Suprapubic skin (tissue), 4 donors: Measurements from ENCODE around the gene RRH. TPM values are rescaled to one million over a fixed set of nuclear protein-coding genes. Genes with fewer than 3 reads are reported as not detected.
"Not testable (repeated sequence)": the region's sequence is repeated elsewhere in the genome, so short reads cannot be mapped to it uniquely, and the experiment has no call there.

Source experiments
- DNase-seq, 2 donors: peaks; one replicate each; pipeline ENCODE4 v3.0.0-alpha.2; 2019; ENCODE audit warnings: low spot score in 2 of 2
- H3K27ac ChIP-seq: fragments of 200-600 bp; sonication (generic); one replicate; pipeline ENCODE4 v1.5.1; 2019
- H3K27me3 ChIP-seq: fragments of 200-600 bp; sonication (generic); one replicate; pipeline ENCODE4 v1.5.1; 2019
- H3K36me3 ChIP-seq: fragments of 200-600 bp; sonication (generic); one replicate; pipeline ENCODE4 v1.5.1; 2019
- H3K4me1 ChIP-seq: fragments of 200-600 bp; sonication (generic); one replicate; pipeline ENCODE4 v1.5.1; 2019
- H3K4me3 ChIP-seq: fragments of 200-600 bp; sonication (generic); one replicate; pipeline ENCODE4 v1.5.1; 2019; ENCODE audit warnings: mild to moderate bottlenecking
- H3K9me3 ChIP-seq: fragments of 200-600 bp; sonication (generic); one replicate; pipeline ENCODE4 v1.5.1; 2019
- EP300 ChIP-seq: sonication (generic); formaldehyde crosslinking; IDR thresholded peaks from one replicate; pipeline ENCODE4 v1.6.1; 2017; ENCODE audit warnings: antibody characterized with exemption
- POLR2A ChIP-seq, 2 donors: fragments of 450-650 bp; IDR thresholded peaks; one replicate each; pipeline ENCODE4 v1.6.1; 2017; ENCODE audit warnings: antibody characterized with exemption in 2 of 2, mild to moderate bottlenecking in 2 of 2, moderate library complexity in 2 of 2
- POLR2AphosphoS5 ChIP-seq, 3 donors: sonication (generic); formaldehyde crosslinking; IDR thresholded peaks; one replicate each; pipeline ENCODE4 v1.6.1; 2017; ENCODE audit warnings: antibody characterized with exemption in 3 of 3
- WGBS: methylation state at CpG from one replicate; pipeline ENCODE4 v1.1.5; 2018; 5-methylcytosine and 5-hydroxymethylcytosine counted together
- total RNA-seq, 4 donors: library from RNA; depleted of rRNA; stranded (reverse); fragments of >200 nt; gene quantifications; one replicate each; pipeline ENCODE4 v1.1.0, GENCODE V29; 2016
- TF ChIP-seq, protein P1 (sequence below), 2 donors: fragments of 200-600 bp in 1 of 2; fragments of 450-650 bp in 1 of 2; sonication (generic) in 1 of 2; IDR thresholded peaks; one replicate each; pipeline ENCODE4 v1.5.1; 2016 to 2019; ENCODE audit warnings: antibody characterized with exemption in 2 of 2, mild to moderate bottlenecking in 1 of 2, moderate library complexity in 1 of 2

Gene RRH, protein sequence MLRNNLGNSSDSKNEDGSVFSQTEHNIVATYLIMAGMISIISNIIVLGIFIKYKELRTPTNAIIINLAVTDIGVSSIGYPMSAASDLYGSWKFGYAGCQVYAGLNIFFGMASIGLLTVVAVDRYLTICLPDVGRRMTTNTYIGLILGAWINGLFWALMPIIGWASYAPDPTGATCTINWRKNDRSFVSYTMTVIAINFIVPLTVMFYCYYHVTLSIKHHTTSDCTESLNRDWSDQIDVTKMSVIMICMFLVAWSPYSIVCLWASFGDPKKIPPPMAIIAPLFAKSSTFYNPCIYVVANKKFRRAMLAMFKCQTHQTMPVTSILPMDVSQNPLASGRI
- total RNA-seq, result 1 to 10 TPM in 1 of 4 donors, under 1 TPM in 1, not detected in 2; 0.78 to 1.2 TPM

DNA sequence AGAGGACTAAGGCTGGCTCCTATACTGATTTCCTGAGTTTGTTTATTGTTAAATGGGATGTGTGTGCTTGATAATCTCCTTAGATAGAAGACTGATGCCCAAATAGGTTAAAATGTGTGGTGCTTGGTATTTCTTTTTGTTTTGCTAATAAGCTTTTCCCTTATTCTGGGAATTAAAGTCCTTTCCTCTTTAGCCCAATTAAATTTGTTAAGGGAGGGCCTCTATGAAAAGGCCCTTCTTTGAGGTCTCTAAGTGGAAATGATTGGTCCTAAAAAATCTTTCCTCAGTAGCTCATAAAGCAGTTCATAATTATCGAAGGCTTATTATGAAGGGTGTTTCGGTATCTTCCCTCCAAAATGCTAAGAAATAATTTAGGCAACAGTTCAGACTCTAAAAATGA lies at the start of gene RRH:
TSS of gene RRH (plus strand) at position 301 of the 400 bp plus-strand sequence. CDS start at position 357, 56 bp downstream.
- WGBS, result 91% methylated on average over 2 of the region's 2 CpGs

DNA sequence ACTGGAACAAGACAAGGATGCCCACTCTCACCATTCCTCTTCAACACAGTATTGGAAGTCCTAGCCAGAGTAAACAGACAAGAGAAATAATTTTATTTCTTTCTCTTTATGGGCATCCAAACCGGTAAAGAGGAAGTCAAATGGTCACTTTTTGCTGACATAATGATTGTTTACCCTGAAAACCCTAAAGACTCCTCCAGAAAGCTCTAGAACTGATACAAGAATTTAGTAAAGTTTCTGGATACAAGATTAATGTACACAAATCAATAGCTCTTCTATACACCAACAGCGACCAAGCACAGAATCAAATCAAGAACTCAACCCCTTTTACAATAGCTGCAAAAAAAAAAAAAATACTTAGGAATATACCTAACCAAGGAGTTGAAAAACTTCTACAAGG lies 45.7 kb upstream of the RRH start:
- not testable (repeated sequence) for H3K4me1 ChIP-seq, H3K9me3 ChIP-seq, DNase-seq, H3K27ac ChIP-seq, H3K4me3 ChIP-seq, H3K36me3 ChIP-seq, H3K27me3 ChIP-seq
- whole genome bisulfite sequencing, result 85% methylated on average over 2 of the region's 2 CpGs

More for the DNA sequence above, at the start of gene RRH:
- DNase-seq, result no peak
- TF ChIP-seq, protein P1, sequence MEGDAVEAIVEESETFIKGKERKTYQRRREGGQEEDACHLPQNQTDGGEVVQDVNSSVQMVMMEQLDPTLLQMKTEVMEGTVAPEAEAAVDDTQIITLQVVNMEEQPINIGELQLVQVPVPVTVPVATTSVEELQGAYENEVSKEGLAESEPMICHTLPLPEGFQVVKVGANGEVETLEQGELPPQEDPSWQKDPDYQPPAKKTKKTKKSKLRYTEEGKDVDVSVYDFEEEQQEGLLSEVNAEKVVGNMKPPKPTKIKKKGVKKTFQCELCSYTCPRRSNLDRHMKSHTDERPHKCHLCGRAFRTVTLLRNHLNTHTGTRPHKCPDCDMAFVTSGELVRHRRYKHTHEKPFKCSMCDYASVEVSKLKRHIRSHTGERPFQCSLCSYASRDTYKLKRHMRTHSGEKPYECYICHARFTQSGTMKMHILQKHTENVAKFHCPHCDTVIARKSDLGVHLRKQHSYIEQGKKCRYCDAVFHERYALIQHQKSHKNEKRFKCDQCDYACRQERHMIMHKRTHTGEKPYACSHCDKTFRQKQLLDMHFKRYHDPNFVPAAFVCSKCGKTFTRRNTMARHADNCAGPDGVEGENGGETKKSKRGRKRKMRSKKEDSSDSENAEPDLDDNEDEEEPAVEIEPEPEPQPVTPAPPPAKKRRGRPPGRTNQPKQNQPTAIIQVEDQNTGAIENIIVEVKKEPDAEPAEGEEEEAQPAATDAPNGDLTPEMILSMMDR (IDR thresholded peaks at IDR 0.05), result no peak
- TF ChIP-seq POLR2A (IDR thresholded peaks at IDR 0.05) (no peak), EP300 (no peak), POLR2AphosphoS5 (IDR thresholded peaks at IDR 0.05) (no peak)
- Histone ChIP-seq H3K9me3 (no peaks in the 10 kb centered on the region), H3K36me3 (peaks cover 37% of the 10 kb centered on the region), H3K4me3 (no peak within 1 kb of the TSS), H3K27me3 (no peaks in the 10 kb centered on the region), H3K4me1 (no peaks in the 10 kb centered on the region), H3K27ac (no peak within 1 kb of the TSS)

DNA sequence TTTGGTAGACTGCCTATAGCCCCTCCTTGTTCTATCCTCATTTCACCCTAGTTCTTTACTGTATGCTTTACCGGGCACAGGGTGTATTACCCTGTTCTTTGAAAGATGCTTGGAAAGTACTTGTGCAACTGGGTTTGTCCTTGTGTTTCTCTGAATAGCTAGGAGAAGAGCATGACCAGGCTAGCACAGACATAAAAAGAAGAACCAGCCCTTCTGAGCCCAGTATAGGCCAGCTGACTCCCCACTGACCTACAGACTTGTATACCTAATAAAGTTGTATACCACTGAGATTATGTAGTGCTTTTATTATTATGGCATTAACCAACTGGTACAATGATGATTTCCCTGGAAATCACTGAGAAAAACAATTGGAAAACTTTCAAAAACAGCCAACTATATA lies 40.9 kb upstream of the RRH start:
- no peaks in the 10 kb centered on the region for H3K4me1 ChIP-seq
- H3K4me3 ChIP-seq, result no peak overlapping the region
- no peak overlapping the region for H3K27ac ChIP-seq
- no peak for TF ChIP-seq POLR2AphosphoS5 (IDR thresholded peaks at IDR 0.05)
- no peak for TF ChIP-seq EP300
- TF ChIP-seq, protein P1 (IDR thresholded peaks at IDR 0.05), result no peak
- no peak for TF ChIP-seq POLR2A (IDR thresholded peaks at IDR 0.05)
- H3K9me3 ChIP-seq, result no peaks in the 10 kb centered on the region
- 68% methylated on average over 1 of the region's 1 CpG for WGBS
- H3K36me3 ChIP-seq, result no peaks in the 10 kb centered on the region
- no peaks in the 10 kb centered on the region for H3K27me3 ChIP-seq
- no peak for DNase-seq

DNA sequence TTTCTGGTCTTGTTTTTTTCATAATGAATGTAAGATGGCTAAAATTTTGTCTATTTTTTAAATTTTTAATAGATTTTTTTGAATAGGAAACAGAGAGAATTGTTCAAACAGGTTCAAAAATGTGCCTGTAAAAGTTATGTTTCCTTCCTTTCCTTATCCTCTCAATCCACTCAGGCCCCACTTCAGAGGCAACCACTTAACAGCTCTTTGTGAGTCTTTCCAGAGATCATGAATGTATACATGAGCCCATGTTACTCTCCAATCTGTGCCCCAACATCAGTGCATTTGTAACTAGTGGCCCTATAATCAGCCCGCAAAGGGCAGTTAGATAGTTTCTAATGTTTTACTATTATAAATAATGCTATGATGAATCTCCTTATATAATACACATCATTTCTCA lies 40.0 kb upstream of the RRH start:
- WGBS, result 92% methylated on average over 1 of the region's 1 CpG
- Histone ChIP-seq H3K27me3 (no peaks in the 10 kb centered on the region), H3K4me1 (no peaks in the 10 kb centered on the region), H3K36me3 (no peaks in the 10 kb centered on the region), H3K27ac (no peak overlapping the region), H3K4me3 (no peak overlapping the region), H3K9me3 (no peaks in the 10 kb centered on the region)
- TF ChIP-seq EP300 (no peak), POLR2AphosphoS5 (IDR thresholded peaks at IDR 0.05) (no peak), POLR2A (IDR thresholded peaks at IDR 0.05) (no peak)
- TF ChIP-seq, protein P1 (IDR thresholded peaks at IDR 0.05), result no peak
- DNase-seq, result no peak

DNA sequence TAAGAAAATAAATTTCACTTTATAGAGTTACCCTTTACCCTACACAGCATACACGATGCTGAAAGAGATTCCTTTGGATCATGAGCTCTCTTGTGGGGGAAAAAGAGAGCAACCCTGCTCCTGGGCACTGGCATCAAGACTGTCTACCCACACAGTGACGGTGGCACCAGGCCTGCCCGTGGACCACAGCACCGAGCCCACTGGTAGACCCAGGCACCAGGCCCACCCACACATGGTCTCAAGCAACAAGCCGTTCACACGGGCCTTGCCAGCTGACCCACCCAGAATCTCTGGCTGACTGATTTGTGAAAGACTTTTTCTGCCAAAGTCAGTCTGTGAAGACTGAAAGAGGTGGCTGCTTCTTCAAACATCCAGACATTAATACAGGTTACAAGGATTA lies 32.7 kb upstream of the RRH start:
- WGBS, result 95% methylated on average over 6 of the region's 6 CpGs
- no peaks in the 10 kb centered on the region for H3K4me1 ChIP-seq
- no peaks in the 10 kb centered on the region for H3K36me3 ChIP-seq
- DNase-seq, result no peak
- peaks cover 3% of the 10 kb centered on the region for H3K9me3 ChIP-seq
- TF ChIP-seq POLR2A (IDR thresholded peaks at IDR 0.05), result no peak
- TF ChIP-seq, protein P1 (IDR thresholded peaks at IDR 0.05), result no peak
- TF ChIP-seq EP300, result no peak
- no peak for TF ChIP-seq POLR2AphosphoS5 (IDR thresholded peaks at IDR 0.05)
- H3K27me3 ChIP-seq, result no peaks in the 10 kb centered on the region
- no peak overlapping the region for H3K27ac ChIP-seq
- no peak overlapping the region for H3K4me3 ChIP-seq
